ENCODE measurements around the gene ASTN2. TPM values are rescaled to one million over a fixed set of nuclear protein-coding genes. Genes with fewer than 3 reads are reported as not detected.

Gene ASTN2
- total and polyA plus RNA-seq, 2 donors (not counting 3 experiments of a cell fraction or from before 2014, with no cell fraction given) = 1.0 to 1.9 TPM

GRCh38 chr9:116721411-116721810 lies 693.4 kb downstream of the ASTN2 start:
- Histone ChIP-seq H3K4me1 (ENCODE audit: control insufficient read depth, extremely low read depth, insufficient read depth, low read length) (no peaks in the 10 kb centered on the region), H3K9me1 (replicated peaks; ENCODE audit: control insufficient read depth, extremely low read depth, insufficient read depth, low read length) (no peaks in the 10 kb centered on the region), H3K9ac (replicated peaks; ENCODE audit: extremely low read depth, insufficient read depth, low read length) (no peak overlapping the region), H3K27ac (ENCODE audit: insufficient read depth, low read depth, low read length) (no peak overlapping the region), H2AFZ (ENCODE audit: low read depth, low read length) (no peak overlapping the region), H3K9me3 (replicated peaks; ENCODE audit: control insufficient read depth, insufficient read depth, low read length) (no peaks in the 10 kb centered on the region), H3K4me3 (replicated peaks in 1 of 3; ENCODE audit: insufficient read depth in 1 of 3, low read depth in 1 of 3, low read length in 3 of 3) (no peak overlapping the region), H3K4me2 (ENCODE audit: insufficient read depth, low read length) (no peak overlapping the region), H3K79me2 (ENCODE audit: control insufficient read depth, insufficient read depth, low read length) (no peaks in the 10 kb centered on the region), H4K20me1 (replicated peaks; ENCODE audit: control insufficient read depth, extremely low read depth, insufficient read depth, low read length) (no peaks in the 10 kb centered on the region), H3K27me3 (ENCODE audit: control insufficient read depth in 2 of 2, insufficient read depth in 2 of 2, low read length in 2 of 2) (no peaks in the 10 kb centered on the region), H3K36me3 (ENCODE audit: control insufficient read depth in 2 of 2, extremely low read depth in 1 of 2, insufficient read depth in 2 of 2, low read length in 2 of 2) (no peaks in the 10 kb centered on the region)
- intact Hi-C loops (cut with micrococcal nuclease) (no loop called here), dilution Hi-C loops (cut with MboI; ENCODE audit: extremely low pct_ligation_motif_present, low sequenced_read_pairs) (no loop called here)
- ChIA-PET POLR2A (no interaction called here), CTCF (interaction anchor here (1.3 kb wide), 1 partner anchor 16 kb away, joined by 3 read pairs; no protein-coding TSS in a partner anchor)
- BruUV-seq (replicated peaks) = no TSS peak
- TF ChIP-seq GATA2 (IDR thresholded peaks at IDR 0.05; ENCODE audit: insufficient read depth, insufficient read length, low read depth, low read length) (no peak), FOS (IDR thresholded peaks at IDR 0.05; ENCODE audit: borderline replicate concordance, insufficient read depth, low read length) (no peak), EZH2 (IDR thresholded peaks at IDR 0.05; ENCODE audit: borderline replicate concordance, low read depth, low read length, severe bottlenecking) (no peak), MYC (IDR thresholded peaks at IDR 0.05; ENCODE audit: low read depth, low read length) (no peak), MAX (IDR thresholded peaks at IDR 0.05; ENCODE audit: insufficient read depth, insufficient read length) (no peak), POLR2AphosphoS5 (IDR thresholded peaks at IDR 0.05; ENCODE audit: insufficient read depth, low read depth, low read length) (no peak), JUN (IDR thresholded peaks at IDR 0.05; ENCODE audit: borderline replicate concordance, insufficient read depth, insufficient read length, low read depth) (no peak), POLR2A (IDR thresholded peaks at IDR 0.05; ENCODE audit: low read depth, low read length) (no peak), CTCF (IDR thresholded peaks at IDR 0.05; ENCODE audit: extremely low read depth in 1 of 2, insufficient read depth in 1 of 2, low read depth in 1 of 2, low read length in 2 of 2) (no peak)
- no peak for DNase-seq (ENCODE audit: low read depth, low spot score)
- no peak for FAIRE-seq

Measured in endothelial cell of umbilical vein (primary cell).